H1 (cell line): ENCODE results near the gene PARD6B. TPM values are rescaled to one million over a fixed set of nuclear protein-coding genes. Genes with fewer than 3 reads are reported as not detected.

ENCODE experiments used
- JUND ChIP-seq: IDR thresholded peaks from 2 replicates; pipeline ENCODE4 v1.6.1; 2011; ENCODE audit warnings: mild to moderate bottlenecking, improper control_type of control experiment, low read length
- RBBP5 ChIP-seq: IDR thresholded peaks from 2 replicates; pipeline ENCODE4 v1.7.1; 2012; ENCODE audit warnings: low read depth, mild to moderate bottlenecking, inconsistent platforms, low read length, moderate library complexity, borderline replicate concordance
- SIRT6 ChIP-seq: IDR thresholded peaks from one replicate; pipeline ENCODE4 v1.7.1; 2012; ENCODE audit warnings: low read length, inconsistent platforms
- SP2 ChIP-seq: IDR thresholded peaks from 2 replicates; pipeline ENCODE4 v1.6.1; 2012; ENCODE audit warnings: mild to moderate bottlenecking, low read length, inconsistent platforms
- TAF1 ChIP-seq: IDR thresholded peaks from 2 replicates; pipeline ENCODE4 v1.6.1; 2011; ENCODE audit warnings: mild to moderate bottlenecking, low read depth, low read length
- TEAD4 ChIP-seq: IDR thresholded peaks from 2 replicates; pipeline ENCODE4 v1.6.1; 2012; ENCODE audit warnings: low read depth, low read length, inconsistent platforms, mixed read lengths
- ZNF274 ChIP-seq: IDR thresholded peaks from 2 replicates; pipeline ENCODE4 v1.7.0; 2012; ENCODE audit warnings: low read length, borderline replicate concordance; ENCODE audit errors: extremely low read depth
- polyA plus RNA-seq, 7 experiments: library from polyadenylated mRNA; depleted of rRNA in 3 of 7; stranded (reverse) in 5 of 7; unstranded in 2 of 7; fragments of >200 nt in 5 of 7; fragments of 200-250 nt in 2 of 7; gene quantifications; 1 replicate in 5 of 7; 2 replicates in 1 of 7; 4 replicates in 1 of 7; pipeline versions ENCODE4 v1.2.1 to v1.2.3, GENCODE V29; 2011 to 2013; ENCODE audit warnings: missing spikeins in 2 of 7, mixed read lengths in 2 of 7
- total RNA-seq: library from RNA; stranded (reverse); fragmentation: NEBNext Ultra II Directional; extraction: Animal tissue kit (Norgen Biotek cat#: 25700); gene quantifications from 2 replicates; pipeline ENCODE4 v1.2.1, GENCODE V29; 2021

PARD6B gene
- total and polyA plus RNA-seq, 2 of the 8 experiments (the other 6 are each of a cell fraction or from before 2014, with no cell fraction given): 5.2 to 34.1 TPM

DNA sequence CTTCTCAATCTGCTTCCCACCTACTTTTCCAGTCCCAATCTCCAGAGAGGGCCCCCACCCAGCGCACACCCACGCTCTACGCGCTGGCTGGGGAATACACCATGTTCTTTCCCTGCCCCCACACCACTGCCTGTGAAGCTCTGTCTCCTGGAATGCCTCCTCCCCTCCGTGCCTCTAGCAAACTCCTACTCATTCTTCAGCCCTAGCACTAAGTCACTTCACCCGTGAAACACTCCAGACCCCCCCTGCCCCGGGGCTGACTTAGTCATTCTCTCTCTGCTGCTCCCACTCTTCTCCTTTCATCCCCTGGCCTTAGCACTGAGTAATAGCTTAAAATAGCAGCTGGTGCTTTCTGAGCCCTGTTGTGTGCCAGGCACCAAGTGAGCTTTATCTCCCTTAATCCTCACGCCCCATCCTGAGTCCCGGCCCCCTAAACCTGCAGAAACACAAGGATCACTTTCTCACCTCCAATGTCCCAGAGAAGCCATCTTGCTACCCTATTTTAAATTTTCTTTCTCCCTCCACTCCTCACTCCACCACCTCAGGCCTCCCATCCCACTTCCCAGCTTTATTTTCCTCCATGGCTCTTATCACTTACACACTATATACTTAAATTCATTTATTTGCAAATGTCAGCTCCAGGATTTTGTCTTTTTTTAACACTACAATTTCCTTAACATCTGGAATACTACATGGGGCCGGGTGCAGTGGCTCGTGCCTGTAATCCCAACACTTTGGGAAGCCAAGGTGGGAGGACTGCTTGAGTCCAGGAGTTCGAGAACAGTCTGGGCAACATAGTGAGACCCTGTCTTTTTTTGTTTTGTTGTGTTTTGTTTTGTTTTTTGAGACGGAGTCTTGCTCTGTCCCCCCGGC lies 6.3 kb upstream of the PARD6B start (continued):
- TF ChIP-seq RBBP5 (peak; percentile 92; the same call in 1 of the 2 replicates), SP2 (no peak), JUND (no peak), TAF1 (0 out of 2 replicates have a peak, but pooled peaks have one; percentile 20), ZNF274 (no peak), SIRT6 (no peak), TEAD4 (peak; percentile 51; the same call in 1 of the 2 replicates)
